ENCODE results near the gene NANOS2.

Gene NANOS2

GRCh38 chr19:45924891-45925447, 10.4 kb upstream of the NANOS2 start:
- Histone ChIP-seq H3K36me3 (ENCODE audit: control insufficient read depth in 1 of 2, insufficient read depth in 2 of 2, low read length in 2 of 2) (no peaks in the 10 kb centered on the region), H3K27ac (ENCODE audit: low read length) (no peak overlapping the region)

DNA sequence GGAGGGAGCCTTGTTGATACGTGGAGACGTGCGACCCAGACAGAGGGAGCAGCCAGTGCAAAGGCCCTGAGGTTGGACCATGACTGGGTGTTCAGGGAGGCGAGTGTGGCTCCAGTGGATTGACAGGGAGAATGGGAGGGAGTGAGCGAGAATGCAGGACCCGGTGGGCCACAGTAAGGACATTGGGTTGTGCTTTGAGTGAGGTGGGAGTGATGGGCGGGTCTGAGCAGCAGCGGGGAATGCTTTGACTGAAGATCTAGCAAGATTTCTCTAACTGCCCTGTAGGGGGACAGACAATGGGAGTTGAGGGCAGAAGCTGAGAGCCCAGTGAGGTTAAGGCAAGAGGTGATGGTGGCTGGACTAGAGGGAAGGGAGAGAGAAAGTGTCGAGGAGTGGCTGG, 7.7 kb upstream of the NANOS2 start:
- no peaks in the 10 kb centered on the region for H3K9me3 ChIP-seq (ENCODE audit: control insufficient read depth in 1 of 2, low read length in 2 of 2)
- H3K4me3 ChIP-seq (ENCODE audit: low read depth in 1 of 2, low read length in 2 of 2) = no peak overlapping the region
- no peaks in the 10 kb centered on the region for H3K36me3 ChIP-seq (ENCODE audit: control insufficient read depth in 1 of 2, insufficient read depth in 2 of 2, low read length in 2 of 2)
- no peak overlapping the region for H3K27ac ChIP-seq (ENCODE audit: low read length)
- no peaks in the 10 kb centered on the region for H3K4me1 ChIP-seq (ENCODE audit: control insufficient read depth in 1 of 2, insufficient read depth in 2 of 2, low read length in 2 of 2)
- H3K27me3 ChIP-seq (ENCODE audit: low read depth, low read length) = no peaks in the 10 kb centered on the region

More at GRCh38 chr19:45924891-45925447, 10.4 kb upstream of the NANOS2 start:
- Histone ChIP-seq H3K27me3 (ENCODE audit: low read depth, low read length) (no peaks in the 10 kb centered on the region), H3K4me1 (ENCODE audit: control insufficient read depth in 1 of 2, insufficient read depth in 2 of 2, low read length in 2 of 2) (peaks cover 0 to 3% of the 10 kb centered on the region in 2 donors), H3K4me3 (ENCODE audit: low read depth in 1 of 2, low read length in 2 of 2) (no peak overlapping the region), H3K9me3 (ENCODE audit: control insufficient read depth in 1 of 2, low read length in 2 of 2) (no peaks in the 10 kb centered on the region)

GRCh38 chr19:45920458-45920857, 5.9 kb upstream of the NANOS2 start:
- Histone ChIP-seq H3K27me3 (ENCODE audit: low read depth, low read length) (no peaks in the 10 kb centered on the region), H3K4me3 (ENCODE audit: low read depth in 1 of 2, low read length in 2 of 2) (no peak overlapping the region), H3K27ac (ENCODE audit: low read length) (no peak overlapping the region)

GRCh38 chr19:45919678-45920077, 5.1 kb upstream of the NANOS2 start:
- no peak overlapping the region for H3K4me3 ChIP-seq (ENCODE audit: low read depth in 1 of 2, low read length in 2 of 2)
- no peaks in the 10 kb centered on the region for H3K4me1 ChIP-seq (ENCODE audit: control insufficient read depth in 1 of 2, insufficient read depth in 2 of 2, low read length in 2 of 2)
- no peak overlapping the region for H3K27ac ChIP-seq (ENCODE audit: low read length)
- no peaks in the 10 kb centered on the region for H3K36me3 ChIP-seq (ENCODE audit: control insufficient read depth in 1 of 2, insufficient read depth in 2 of 2, low read length in 2 of 2)
- H3K27me3 ChIP-seq (ENCODE audit: low read depth, low read length) = no peaks in the 10 kb centered on the region
- H3K9me3 ChIP-seq (ENCODE audit: control insufficient read depth in 1 of 2, low read length in 2 of 2) = no peaks in the 10 kb centered on the region

More at GRCh38 chr19:45920458-45920857, 5.9 kb upstream of the NANOS2 start:
- H3K9me3 ChIP-seq (ENCODE audit: control insufficient read depth in 1 of 2, low read length in 2 of 2) = no peaks in the 10 kb centered on the region
- no peaks in the 10 kb centered on the region for H3K4me1 ChIP-seq (ENCODE audit: control insufficient read depth in 1 of 2, insufficient read depth in 2 of 2, low read length in 2 of 2)
- no peaks in the 10 kb centered on the region for H3K36me3 ChIP-seq (ENCODE audit: control insufficient read depth in 1 of 2, insufficient read depth in 2 of 2, low read length in 2 of 2)

DNA sequence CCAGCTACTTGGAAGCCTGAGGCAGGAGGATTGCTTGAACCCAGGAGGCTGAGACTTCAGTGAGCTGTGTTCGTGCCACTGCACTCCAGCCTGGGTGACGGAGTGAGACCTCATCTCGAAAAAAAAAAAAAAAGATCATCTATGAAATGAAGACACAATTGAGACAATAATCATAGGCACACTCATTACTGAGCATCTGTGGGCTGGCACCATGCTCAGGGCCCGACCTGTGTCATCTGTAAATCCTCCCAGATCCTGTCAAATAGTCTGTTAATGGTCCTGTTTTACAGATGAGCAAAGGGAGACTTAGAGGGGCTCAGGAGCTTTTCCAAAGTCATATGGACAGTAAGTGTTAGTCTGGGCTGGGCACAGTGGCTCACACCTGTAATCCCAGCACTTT, 4.1 kb upstream of the NANOS2 start:
- H3K4me3 ChIP-seq (ENCODE audit: low read depth in 1 of 2, low read length in 2 of 2) = no peak overlapping the region
- H3K27me3 ChIP-seq (ENCODE audit: low read depth, low read length) = no peaks in the 10 kb centered on the region
- no peaks in the 10 kb centered on the region for H3K9me3 ChIP-seq (ENCODE audit: control insufficient read depth in 1 of 2, low read length in 2 of 2)
- H3K27ac ChIP-seq (ENCODE audit: low read length) = no peak overlapping the region
- no peaks in the 10 kb centered on the region for H3K36me3 ChIP-seq (ENCODE audit: control insufficient read depth in 1 of 2, insufficient read depth in 2 of 2, low read length in 2 of 2)
- no peaks in the 10 kb centered on the region for H3K4me1 ChIP-seq (ENCODE audit: control insufficient read depth in 1 of 2, insufficient read depth in 2 of 2, low read length in 2 of 2)

DNA sequence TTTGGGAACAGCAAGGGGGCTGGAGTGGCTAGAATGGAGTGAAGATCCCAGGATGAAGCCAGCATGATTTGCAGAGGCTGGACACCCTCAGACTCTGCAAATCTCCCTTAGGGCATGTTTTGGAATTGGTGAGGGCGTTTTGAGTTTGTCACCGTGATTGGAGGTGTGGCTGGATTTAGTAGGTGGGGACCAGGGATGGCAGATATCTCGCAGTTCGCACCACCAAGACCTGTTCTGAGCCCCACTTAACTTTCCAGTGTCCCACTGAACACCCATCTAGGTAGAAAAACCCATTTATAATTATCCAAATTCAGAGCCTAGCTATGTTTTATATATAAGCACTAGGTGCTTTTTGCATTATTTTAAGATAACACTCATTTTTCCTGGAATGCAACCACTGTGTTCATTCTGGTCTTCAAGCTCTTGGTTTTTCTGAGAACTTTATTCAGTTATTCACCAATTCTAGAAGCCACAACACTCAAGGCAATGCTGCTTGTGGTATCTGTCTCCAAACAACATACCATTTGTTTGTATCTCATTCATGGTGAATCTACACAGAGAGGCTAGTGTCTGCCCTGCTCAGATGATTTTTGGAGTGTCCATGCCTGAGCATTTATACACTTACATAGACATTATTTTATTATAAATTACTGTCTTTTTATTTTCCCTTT, 3.0 kb upstream of the NANOS2 start:
- Histone ChIP-seq H3K4me1 (ENCODE audit: control insufficient read depth in 1 of 2, insufficient read depth in 2 of 2, low read length in 2 of 2) (no peaks in the 10 kb centered on the region), H3K4me3 (ENCODE audit: low read depth in 1 of 2, low read length in 2 of 2) (no peak overlapping the region), H3K36me3 (ENCODE audit: control insufficient read depth in 1 of 2, insufficient read depth in 2 of 2, low read length in 2 of 2) (no peaks in the 10 kb centered on the region), H3K27ac (ENCODE audit: low read length) (no peak overlapping the region), H3K9me3 (ENCODE audit: control insufficient read depth in 1 of 2, low read length in 2 of 2) (no peaks in the 10 kb centered on the region), H3K27me3 (ENCODE audit: low read depth, low read length) (no peaks in the 10 kb centered on the region)

GRCh38 chr19:45911291-45911690, 3.3 kb downstream of the NANOS2 start:
- Histone ChIP-seq H3K9me3 (ENCODE audit: control insufficient read depth in 1 of 2, low read length in 2 of 2) (no peaks in the 10 kb centered on the region), H3K27ac (ENCODE audit: low read length) (no peak overlapping the region), H3K4me1 (ENCODE audit: control insufficient read depth in 1 of 2, insufficient read depth in 2 of 2, low read length in 2 of 2) (no peaks in the 10 kb centered on the region), H3K4me3 (ENCODE audit: low read depth in 1 of 2, low read length in 2 of 2) (no peak overlapping the region), H3K27me3 (ENCODE audit: low read depth, low read length) (no peaks in the 10 kb centered on the region), H3K36me3 (ENCODE audit: control insufficient read depth in 1 of 2, insufficient read depth in 2 of 2, low read length in 2 of 2) (no peaks in the 10 kb centered on the region)

- Histone ChIP-seq H3K36me3 (ENCODE audit: control insufficient read depth in 1 of 2, insufficient read depth in 2 of 2, low read length in 2 of 2) (no peaks in the 10 kb centered on the region), H3K27me3 (ENCODE audit: low read depth, low read length) (no peaks in the 10 kb centered on the region), H3K4me3 (ENCODE audit: low read depth in 1 of 2, low read length in 2 of 2) (no peak overlapping the region), H3K27ac (ENCODE audit: low read length) (no peak overlapping the region), H3K4me1 (ENCODE audit: control insufficient read depth in 1 of 2, insufficient read depth in 2 of 2, low read length in 2 of 2) (no peaks in the 10 kb centered on the region), H3K9me3 (ENCODE audit: control insufficient read depth in 1 of 2, low read length in 2 of 2) (no peaks in the 10 kb centered on the region)
These were observed 5.6 kb downstream of the NANOS2 start for GRCh38 chr19:45908956-45909355.

GRCh38 chr19:45906221-45906620, 8.4 kb downstream of the NANOS2 start:
- peaks cover 0 to 13% of the 10 kb centered on the region in 2 donors for H3K4me1 ChIP-seq (ENCODE audit: control insufficient read depth in 1 of 2, insufficient read depth in 2 of 2, low read length in 2 of 2)
- H3K9me3 ChIP-seq (ENCODE audit: control insufficient read depth in 1 of 2, low read length in 2 of 2) = no peaks in the 10 kb centered on the region
- no peaks in the 10 kb centered on the region for H3K27me3 ChIP-seq (ENCODE audit: low read depth, low read length)
- H3K36me3 ChIP-seq (ENCODE audit: control insufficient read depth in 1 of 2, insufficient read depth in 2 of 2, low read length in 2 of 2) = no peaks in the 10 kb centered on the region
- H3K4me3 ChIP-seq (ENCODE audit: low read depth in 1 of 2, low read length in 2 of 2) = no peak overlapping the region
- no peak overlapping the region for H3K27ac ChIP-seq (ENCODE audit: low read length)

DNA sequence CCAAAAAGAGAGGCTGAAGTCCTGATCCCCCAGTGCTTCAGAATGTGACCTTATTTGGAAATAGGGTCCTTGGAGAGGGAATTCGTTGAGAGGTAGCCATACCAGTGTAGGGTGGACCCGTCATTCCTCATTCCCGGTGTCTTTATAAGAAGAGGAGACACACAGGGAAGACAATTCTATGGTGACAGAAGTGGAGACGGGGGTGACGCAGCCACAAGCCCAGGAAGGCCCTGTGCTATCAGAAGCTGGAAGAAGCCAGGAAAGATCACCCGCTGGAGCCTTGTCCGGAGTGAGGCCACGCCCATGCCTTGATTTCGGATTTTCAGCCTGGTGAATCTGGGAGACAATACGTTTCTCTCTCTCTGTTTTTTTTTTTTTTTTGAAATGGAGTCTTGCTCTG, 9.6 kb downstream of the NANOS2 start:
- Histone ChIP-seq H3K9me3 (ENCODE audit: control insufficient read depth in 1 of 2, low read length in 2 of 2) (no peaks in the 10 kb centered on the region), H3K4me3 (ENCODE audit: low read depth in 1 of 2, low read length in 2 of 2) (no peak overlapping the region), H3K27ac (ENCODE audit: low read length) (no peak overlapping the region), H3K27me3 (ENCODE audit: low read depth, low read length) (no peaks in the 10 kb centered on the region), H3K36me3 (ENCODE audit: control insufficient read depth in 1 of 2, insufficient read depth in 2 of 2, low read length in 2 of 2) (no peaks in the 10 kb centered on the region), H3K4me1 (ENCODE audit: control insufficient read depth in 1 of 2, insufficient read depth in 2 of 2, low read length in 2 of 2) (peaks cover 0 to 25% of the 10 kb centered on the region in 2 donors)

DNA sequence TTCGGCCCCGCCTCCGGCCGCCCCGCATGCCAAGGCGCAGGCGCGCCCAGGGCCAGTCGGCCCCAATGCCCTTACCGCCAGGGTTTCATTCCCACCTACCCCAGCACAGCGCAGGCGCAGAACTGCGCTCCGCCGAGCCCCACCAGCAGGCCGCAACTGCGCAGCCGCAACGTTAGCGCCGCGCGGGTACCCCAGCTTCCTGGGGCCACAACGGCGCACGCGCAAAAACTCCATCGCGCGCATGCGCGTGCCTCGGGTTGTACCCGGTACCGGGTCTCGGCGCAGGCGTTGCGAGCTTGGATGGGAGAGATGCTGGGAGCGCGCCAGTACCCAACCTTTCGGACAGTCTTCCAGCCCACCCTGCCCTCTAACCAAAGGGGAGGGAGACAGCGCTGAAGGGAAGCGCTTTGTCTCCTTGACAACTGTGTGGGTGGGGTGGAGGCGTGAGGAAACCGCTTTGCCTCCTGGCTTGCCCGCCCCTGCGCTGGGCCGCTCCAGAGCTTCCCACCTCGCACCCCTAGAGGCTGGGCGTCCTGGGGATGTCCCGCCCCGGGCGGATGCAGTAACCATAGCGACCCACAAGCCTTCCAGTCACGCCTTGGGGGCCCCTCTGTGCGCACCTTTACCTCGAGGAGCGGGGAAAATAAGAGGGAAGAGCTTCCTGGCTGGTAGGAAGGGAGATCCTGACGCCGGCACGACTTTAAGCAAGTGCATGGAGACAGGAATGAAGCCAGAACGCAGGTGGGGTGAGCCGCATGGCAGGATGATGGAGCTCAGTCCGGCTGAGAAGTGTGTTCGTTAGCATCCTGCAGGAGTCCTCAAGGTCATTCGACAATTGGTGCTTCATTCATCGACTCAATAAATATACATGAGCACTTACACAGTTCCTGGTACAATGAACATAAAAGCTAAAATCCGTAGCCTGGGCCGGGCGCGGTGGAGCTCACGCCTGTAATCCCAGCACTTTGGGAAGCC, 11.6 kb downstream of the NANOS2 start:
- H3K4me1 ChIP-seq (ENCODE audit: control insufficient read depth in 1 of 2, insufficient read depth in 2 of 2, low read length in 2 of 2) = peaks cover 0 to 25% of the 10 kb centered on the region in 2 donors
- no peaks in the 10 kb centered on the region for H3K9me3 ChIP-seq (ENCODE audit: control insufficient read depth in 1 of 2, low read length in 2 of 2)
- peak overlapping the region; percentile 80 to 94 for H3K4me3 ChIP-seq (ENCODE audit: low read depth in 1 of 2, low read length in 2 of 2)
- H3K27me3 ChIP-seq (ENCODE audit: low read depth, low read length) = no peaks in the 10 kb centered on the region
- H3K27ac ChIP-seq (ENCODE audit: low read length) = peak overlapping the region; percentile 56
- peaks cover 4 to 14% of the 10 kb centered on the region in 2 donors for H3K36me3 ChIP-seq (ENCODE audit: control insufficient read depth in 1 of 2, insufficient read depth in 2 of 2, low read length in 2 of 2)
